HepG2 (cell line): ENCODE measurements around the gene TOPORS. TPM values are rescaled to one million over a fixed set of nuclear protein-coding genes. Genes with fewer than 3 reads are reported as not detected.

Experiments
- CEBPB ChIP-seq: IDR thresholded peaks from 2 replicates; pipeline ENCODE4 v1.6.1; 2011; ENCODE audit warnings: low read depth, low read length, improper control_type of control experiment, borderline replicate concordance
- E2F5 ChIP-seq: sonication (generic); formaldehyde crosslinking; conservative IDR thresholded peaks from 2 replicates; pipeline ENCODE4 v1.4.0; 2020; ENCODE audit warnings: missing genetic modification reagents
- FLYWCH1 ChIP-seq: sonication (generic); formaldehyde crosslinking; IDR thresholded peaks from 2 replicates; pipeline ENCODE4 v1.8.1; 2023; ENCODE audit warnings: mild to moderate bottlenecking, missing genetic modification reagents
- KLF13 ChIP-seq: sonication (generic); formaldehyde crosslinking; IDR thresholded peaks from 2 replicates; pipeline ENCODE4 v1.4.0; 2020; ENCODE audit warnings: mild to moderate bottlenecking, missing genetic modification reagents
- MED13 ChIP-seq: sonication (generic); formaldehyde crosslinking; IDR thresholded peaks from 2 replicates; pipeline ENCODE4 v1.5.0; 2020; ENCODE audit warnings: missing genetic modification reagents
- MZF1 ChIP-seq: sonication (generic); formaldehyde crosslinking; IDR thresholded peaks from 2 replicates; pipeline ENCODE4 v1.8.1; 2023; ENCODE audit warnings: mild to moderate bottlenecking, missing genetic modification reagents, borderline replicate concordance
- NFIB ChIP-seq: sonication (generic); formaldehyde crosslinking; IDR thresholded peaks from 2 replicates; pipeline ENCODE4 v1.9.0; 2021; ENCODE audit warnings: missing genetic modification reagents, mild to moderate bottlenecking, borderline replicate concordance
- NONO ChIP-seq, 2 experiments: fragments of 450-650 bp in 1 of 2; sonication (generic) in 1 of 2; formaldehyde crosslinking in 1 of 2; IDR thresholded peaks in 1 of 2; conservative IDR thresholded peaks in 1 of 2; 2 replicates each; pipeline versions ENCODE4 v1.6.1 to v1.8.0; 2017 to 2022; ENCODE audit warnings: mild to moderate bottlenecking in 1 of 2, missing genetic modification reagents in 1 of 2, moderate library complexity in 1 of 2
- RFXAP ChIP-seq: sonication (generic); formaldehyde crosslinking; IDR thresholded peaks from 2 replicates; pipeline ENCODE4 v1.4.0; 2020; ENCODE audit warnings: missing genetic modification reagents, borderline replicate concordance
- SALL1 ChIP-seq: sonication (generic); formaldehyde crosslinking; IDR thresholded peaks from 2 replicates; pipeline ENCODE4 v1.8.0; 2022; ENCODE audit warnings: mild to moderate bottlenecking, missing genetic modification reagents
- SNAI1 ChIP-seq: sonication (generic); formaldehyde crosslinking; IDR thresholded peaks from 2 replicates; pipeline ENCODE4 v1.5.0; 2020; ENCODE audit warnings: mild to moderate bottlenecking, missing genetic modification reagents, borderline replicate concordance
- ZBTB1 ChIP-seq: sonication (generic); formaldehyde crosslinking; IDR thresholded peaks from 2 replicates; pipeline ENCODE4 v1.4.0; 2020; ENCODE audit warnings: missing genetic modification reagents, borderline replicate concordance
- ZHX2 ChIP-seq, 2 experiments: sonication (generic) in 1 of 2; formaldehyde crosslinking in 1 of 2; IDR thresholded peaks; 2 replicates each; pipeline versions ENCODE4 v1.6.1 to v1.9.0; 2014 to 2022; ENCODE audit warnings: antibody characterized with exemption in 1 of 2, borderline replicate concordance in 1 of 2, inconsistent platforms in 1 of 2, low read depth in 1 of 2, missing genetic modification reagents in 1 of 2
- ZNF136 ChIP-seq: sonication (generic); formaldehyde crosslinking; IDR thresholded peaks from 2 replicates; pipeline ENCODE4 v1.8.1; 2022; ENCODE audit warnings: low read depth, mild to moderate bottlenecking, moderate library complexity, missing genetic modification reagents
- ZNF496 ChIP-seq: sonication (generic); formaldehyde crosslinking; IDR thresholded peaks from 2 replicates; pipeline ENCODE4 v1.8.1; 2023; ENCODE audit warnings: mild to moderate bottlenecking, moderate library complexity, missing genetic modification reagents; ENCODE audit not compliant: insufficient replicate concordance
- ZNF569 ChIP-seq: sonication (generic); formaldehyde crosslinking; IDR thresholded peaks from 2 replicates; pipeline ENCODE4 v1.5.0; 2020; ENCODE audit warnings: mild to moderate bottlenecking, missing genetic modification reagents, moderate library complexity, borderline replicate concordance
- ZNF615 ChIP-seq: sonication (generic); formaldehyde crosslinking; IDR thresholded peaks from 2 replicates; pipeline ENCODE4 v1.5.0; 2020; ENCODE audit warnings: mild to moderate bottlenecking, missing genetic modification reagents, borderline replicate concordance
- ZNF768 ChIP-seq: sonication (generic); formaldehyde crosslinking; IDR thresholded peaks from 2 replicates; pipeline ENCODE4 v1.4.0; 2020; ENCODE audit warnings: missing genetic modification reagents
- polyA plus RNA-seq, 8 experiments: library from polyadenylated mRNA; depleted of rRNA in 3 of 8; stranded (reverse) in 7 of 8; unstranded in 1 of 8; fragments of >200 nt; fragmentation: Illumina TruSeq in 4 of 8; extraction: Trizol in 4 of 8; gene quantifications; 2 replicates each; pipeline versions ENCODE4 v1.2.1 to v1.2.3, GENCODE V29; 2011 to 2016; ENCODE audit warnings: low read depth in 4 of 8, missing spikeins in 1 of 8, mixed read lengths in 1 of 8; ENCODE audit not compliant: insufficient read depth in 1 of 8
- total RNA-seq, 5 experiments: library from RNA; depleted of rRNA; stranded (reverse); fragments of >200 nt; fragmentation: Illumina TruSeq; extraction: Trizol; gene quantifications; 2 replicates each; pipeline ENCODE4 v1.2.3, GENCODE V29; 2016; ENCODE audit warnings: low read depth in 1 of 5
- TF ChIP-seq, protein P1 (sequence below): IDR thresholded peaks from 2 replicates; pipeline ENCODE4 v1.6.1; 2016; ENCODE audit warnings: missing compliant biosample characterization, missing genetic modification reagents, borderline replicate concordance

TOPORS gene
- total and polyA plus RNA-seq, 2 of the 13 experiments (the other 11 are each of a cell fraction or from before 2014, with no cell fraction given): 6.8 to 19.6 TPM

- TF ChIP-seq, protein P1, sequence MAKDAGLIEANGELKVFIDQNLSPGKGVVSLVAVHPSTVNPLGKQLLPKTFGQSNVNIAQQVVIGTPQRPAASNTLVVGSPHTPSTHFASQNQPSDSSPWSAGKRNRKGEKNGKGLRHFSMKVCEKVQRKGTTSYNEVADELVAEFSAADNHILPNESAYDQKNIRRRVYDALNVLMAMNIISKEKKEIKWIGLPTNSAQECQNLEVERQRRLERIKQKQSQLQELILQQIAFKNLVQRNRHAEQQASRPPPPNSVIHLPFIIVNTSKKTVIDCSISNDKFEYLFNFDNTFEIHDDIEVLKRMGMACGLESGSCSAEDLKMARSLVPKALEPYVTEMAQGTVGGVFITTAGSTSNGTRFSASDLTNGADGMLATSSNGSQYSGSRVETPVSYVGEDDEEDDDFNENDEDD (CRISPR knock-in tag): peak; percentile 44; the same call in 1 of the 2 replicates
- TF ChIP-seq RFXAP (CRISPR knock-in tag) (peak; percentile 76; the same call in 1 of the 2 replicates), CEBPB (peak; percentile 45; the same call in 1 of the 2 replicates), NFIB (CRISPR knock-in tag) (no peak), MZF1 (CRISPR knock-in tag) (0 out of 2 replicates have a peak, but pooled peaks have one; percentile 44), E2F5 (CRISPR knock-in tag) (no peak; the same call in 1 of the 2 replicates), ZNF136 (CRISPR knock-in tag) (no peak), ZBTB1 (CRISPR knock-in tag) (no peak), ZNF615 (CRISPR knock-in tag) (no peak), ZHX2 (IDR thresholded peaks at IDR 0.05; ENCODE audit: low read depth) (peak; percentile 88), ZHX2 (CRISPR knock-in tag; IDR thresholded peaks at IDR 0.05; ENCODE audit: borderline replicate concordance) (no peak), ZNF768 (peak; percentile 60; the same call in 1 of the 2 replicates), KLF13 (CRISPR knock-in tag) (no peak), SALL1 (peak; percentile 79; the same call in 1 of the 2 replicates), ZNF496 (CRISPR knock-in tag) (no peak), MED13 (CRISPR knock-in tag) (no peak), FLYWCH1 (no peak), SNAI1 (CRISPR knock-in tag) (peak; percentile 58; the same call in 1 of the 2 replicates), NONO (IDR thresholded peaks at IDR 0.05) (no peak), NONO (CRISPR knock-in tag; conservative IDR thresholded peaks at IDR 0.05) (peak; percentile 57; the same call in 1 of the 2 replicates), ZNF569 (CRISPR knock-in tag) (no peak)
Observed at GRCh38 chr9:32552172-32552872, at the start of gene TOPORS, which contains the start of gene SMIM27 (continued).
